Stimulated activated CD4-positive, alpha-beta T cell treated with anti-CD3 and anti-CD28 coated beads, Interleukin-4, amount 100 ng/mL, for 48 hours (primary cell): ENCODE data around the gene SH3BGRL2.

ENCODE experiments used
- DNase-seq, 2 donors: peaks; one replicate each; pipeline ENCODE4 v3.0.0-alpha.2; 2020; ENCODE audit warnings: low read depth in 2 of 2

The SH3BGRL2 gene

GRCh38 chr6:79630883-79631692 is at the start of gene SH3BGRL2:
Gene SH3BGRL2 (plus strand): TSS chr6:79631329. CDS start chr6:79631462, 133 bp downstream.
- peak in 1 of 2 donors; percentile 23 for DNase-seq

- DNase-seq = no peak
These were observed 46.8 kb upstream of the SH3BGRL2 start for GRCh38 chr6:79584332-79584731.

GRCh38 chr6:79586548-79586947 is 44.6 kb upstream of the SH3BGRL2 start:
- no peak for DNase-seq

- no peak for DNase-seq
These were observed 41.4 kb upstream of the SH3BGRL2 start for GRCh38 chr6:79589701-79590100.

- no peak for DNase-seq
These were observed 34.0 kb upstream of the SH3BGRL2 start for GRCh38 chr6:79597155-79597554.

- no peak for DNase-seq
These were observed 33.1 kb upstream of the SH3BGRL2 start for GRCh38 chr6:79598012-79598411.

- DNase-seq = no peak
These were observed 31.3 kb upstream of the SH3BGRL2 start for GRCh38 chr6:79599725-79600259.

- DNase-seq = no peak
These were observed 30.8 kb upstream of the SH3BGRL2 start for GRCh38 chr6:79600313-79600712.

- no peak for DNase-seq
These were observed 30.1 kb upstream of the SH3BGRL2 start for GRCh38 chr6:79600812-79601609.

- no peak for DNase-seq
These were observed 28.3 kb upstream of the SH3BGRL2 start for GRCh38 chr6:79602859-79603258.

GRCh38 chr6:79604583-79605037 is 26.5 kb upstream of the SH3BGRL2 start:
- no peak for DNase-seq

- no peak for DNase-seq
These were observed 26.1 kb upstream of the SH3BGRL2 start for GRCh38 chr6:79605061-79605460.

GRCh38 chr6:79605968-79606764 is 25.0 kb upstream of the SH3BGRL2 start:
- DNase-seq = no peak

- DNase-seq = no peak
These were observed 24.1 kb upstream of the SH3BGRL2 start for GRCh38 chr6:79607000-79607399.

GRCh38 chr6:79608334-79609224 is 22.6 kb upstream of the SH3BGRL2 start:
- no peak for DNase-seq

- no peak for DNase-seq
These were observed 21.9 kb upstream of the SH3BGRL2 start for GRCh38 chr6:79609225-79609595.

- no peak for DNase-seq
These were observed 20.7 kb upstream of the SH3BGRL2 start for GRCh38 chr6:79610306-79611009.

- no peak for DNase-seq
These were observed 18.7 kb upstream of the SH3BGRL2 start for GRCh38 chr6:79612457-79612856.

- DNase-seq = no peak
These were observed 18.2 kb upstream of the SH3BGRL2 start for GRCh38 chr6:79612918-79613317.

- no peak for DNase-seq
These were observed 17.2 kb upstream of the SH3BGRL2 start for GRCh38 chr6:79613912-79614311.
